Myocyte (in vitro differentiated cells): ENCODE data around the gene DOK5. TPM values are rescaled to one million over a fixed set of nuclear protein-coding genes. Genes with fewer than 3 reads are reported as not detected.
"Not testable (repeated sequence)": the region's sequence is repeated elsewhere in the genome, so short reads cannot be mapped to it uniquely, and the experiment has no call there.

Experiments used
- DNase-seq: peaks from one replicate; pipeline ENCODE4 v3.0.0-alpha.2; 2012; ENCODE audit warnings: low read depth
- total RNA-seq: library from RNA; depleted of rRNA; stranded (reverse); fragments of >200 nt; gene quantifications from 2 replicates; pipeline ENCODE4 v1.2.3, GENCODE V29; 2014

Gene DOK5
- total RNA-seq, 1 donor from 2014 or later = 0.96 TPM

DNA sequence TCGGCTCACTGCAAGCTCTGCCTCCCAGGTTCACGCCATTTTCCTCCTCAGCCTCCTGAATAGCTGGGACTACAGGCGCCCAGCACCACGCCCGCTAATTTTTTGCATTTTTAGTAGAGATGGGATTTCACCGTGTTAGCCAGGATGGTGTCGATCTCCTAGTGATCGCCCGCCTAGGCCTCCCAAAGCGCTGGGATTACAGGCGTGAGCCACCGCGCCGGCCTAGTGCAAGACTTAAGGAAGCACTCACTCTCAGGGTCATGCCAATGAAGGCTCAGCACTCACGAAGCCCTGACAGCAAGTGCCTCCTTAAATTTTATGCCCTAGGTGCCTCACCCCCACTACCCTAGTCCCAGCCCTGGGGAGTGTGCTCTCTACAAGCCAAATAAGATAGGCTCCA lies 4.7 kb upstream of the DOK5 start:
- DNase-seq = no peak

DNA sequence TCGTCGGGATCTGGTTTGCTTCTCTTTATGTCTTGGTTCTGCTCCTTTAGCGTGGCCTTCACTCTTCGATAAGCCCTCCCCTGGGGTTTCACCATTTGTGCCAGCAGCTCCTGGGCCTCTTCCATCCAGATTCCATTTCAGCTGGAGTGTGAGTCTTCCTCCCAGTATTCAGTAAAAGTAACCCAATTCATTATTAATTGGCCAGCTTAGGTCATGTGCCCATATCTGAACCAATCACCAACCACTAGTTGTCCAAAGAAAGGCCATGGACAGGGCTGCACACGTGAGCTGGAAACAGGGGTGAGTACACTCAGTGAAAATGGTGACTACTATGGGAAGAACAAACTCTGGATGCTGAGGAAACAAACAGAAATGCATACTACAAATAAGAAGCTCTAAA lies 2.8 kb upstream of the DOK5 start:
- DNase-seq = no peak

- no peak for DNase-seq
Measured at GRCh38 chr20:54473340-54473739, 2.1 kb upstream of the DOK5 start.

GRCh38 chr20:54474046-54474445 lies 1.3 kb upstream of the DOK5 start:
- DNase-seq = no peak

DNA sequence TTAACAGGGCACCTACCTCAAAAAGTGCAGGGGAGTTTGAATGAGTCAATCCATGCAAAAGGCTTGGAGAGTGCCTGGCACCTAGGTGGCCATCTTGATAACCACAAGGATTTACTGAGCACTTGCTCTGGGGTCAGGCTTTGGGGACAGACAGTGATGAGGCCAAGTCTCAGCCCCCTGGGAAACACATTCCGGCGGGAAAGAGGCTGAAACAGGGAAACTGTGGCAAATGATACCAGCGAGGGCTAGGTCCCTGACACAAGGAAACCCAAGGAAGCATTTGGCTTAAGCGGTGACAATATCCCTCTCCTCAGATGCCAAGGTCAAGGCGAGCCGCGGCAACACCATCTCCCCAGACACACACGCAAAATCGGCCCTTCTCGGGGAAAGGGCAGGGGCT lies 527 bp upstream of the DOK5 start:
- no peak for DNase-seq

- no peak for DNase-seq
Measured at GRCh38 chr20:54476169-54477009, 996 bp downstream of the DOK5 start.

DNA sequence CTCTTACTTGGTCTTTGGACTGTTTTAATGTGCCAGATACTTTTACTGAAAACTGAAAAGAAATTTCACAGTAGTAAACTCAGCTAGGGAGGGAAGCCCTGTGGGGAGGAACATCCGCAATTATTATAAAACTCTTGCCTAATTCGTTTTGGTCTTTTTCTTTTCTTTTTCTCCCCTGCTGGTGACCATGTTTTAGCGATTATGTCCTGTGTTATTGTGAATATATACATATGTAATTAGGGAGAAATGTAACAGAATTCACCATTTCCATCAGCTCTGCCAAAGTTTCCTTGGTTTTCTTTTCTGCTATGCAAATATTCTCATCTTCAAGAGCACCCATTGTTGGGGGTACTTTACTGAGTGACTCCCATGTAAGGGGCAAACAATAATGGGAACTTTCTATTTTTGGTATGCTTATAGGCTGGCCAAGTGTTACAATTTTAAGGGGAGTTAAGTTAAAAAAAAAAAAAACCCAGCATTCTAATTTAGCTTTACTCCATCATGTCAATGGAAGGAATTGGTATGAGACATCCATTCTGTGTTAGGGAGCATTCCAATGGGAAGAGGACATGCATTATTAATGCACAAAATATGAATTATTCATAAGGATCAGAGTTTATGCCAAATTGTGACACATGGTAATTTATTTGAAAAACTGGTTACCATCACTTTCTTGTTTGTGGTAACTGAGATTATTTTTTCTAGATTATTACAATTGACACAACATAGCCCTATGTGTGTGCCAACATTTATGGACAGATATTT lies 2.0 kb downstream of the DOK5 start:
- no peak for DNase-seq

DNA sequence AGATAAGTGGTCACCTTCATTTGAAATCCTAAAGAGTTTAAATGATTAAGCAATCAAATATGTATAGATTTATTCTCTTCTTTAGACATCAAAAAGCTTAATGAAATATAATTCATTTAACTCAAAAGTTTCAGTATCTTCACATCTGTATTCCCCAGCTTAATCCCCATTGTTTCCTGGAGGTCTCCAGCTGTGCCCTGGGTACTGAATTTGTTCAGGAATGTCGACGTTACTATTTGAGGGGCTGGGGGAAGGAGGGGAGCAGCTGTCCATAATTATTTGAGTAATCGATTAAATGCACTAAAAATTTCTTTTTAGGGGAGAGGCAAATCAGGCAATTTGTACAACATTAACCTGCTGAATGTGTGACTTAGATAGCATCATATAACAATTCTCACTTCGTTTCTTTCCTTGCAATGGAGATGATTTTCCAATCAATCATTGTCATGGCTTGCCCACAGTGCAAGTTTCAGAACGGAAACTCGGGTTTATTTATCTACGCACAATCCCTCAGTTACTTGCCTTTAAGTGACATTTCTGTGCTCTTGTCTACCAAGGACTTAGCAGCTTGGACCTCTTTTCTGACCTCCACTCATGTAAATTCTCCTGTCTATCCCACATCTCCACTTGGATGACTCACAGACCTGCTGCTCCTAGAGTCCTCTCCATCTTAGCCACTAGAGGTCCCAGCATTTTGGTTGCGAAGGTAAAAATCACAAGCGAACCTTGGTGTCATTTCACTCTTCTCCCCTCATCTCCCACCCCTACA lies 3.9 kb downstream of the DOK5 start:
- no peak for DNase-seq

GRCh38 chr20:54479937-54480336 lies 4.5 kb downstream of the DOK5 start:
- DNase-seq = not testable (repeated sequence)

GRCh38 chr20:54481442-54481841 lies 6.0 kb downstream of the DOK5 start:
- DNase-seq = no peak

DNA sequence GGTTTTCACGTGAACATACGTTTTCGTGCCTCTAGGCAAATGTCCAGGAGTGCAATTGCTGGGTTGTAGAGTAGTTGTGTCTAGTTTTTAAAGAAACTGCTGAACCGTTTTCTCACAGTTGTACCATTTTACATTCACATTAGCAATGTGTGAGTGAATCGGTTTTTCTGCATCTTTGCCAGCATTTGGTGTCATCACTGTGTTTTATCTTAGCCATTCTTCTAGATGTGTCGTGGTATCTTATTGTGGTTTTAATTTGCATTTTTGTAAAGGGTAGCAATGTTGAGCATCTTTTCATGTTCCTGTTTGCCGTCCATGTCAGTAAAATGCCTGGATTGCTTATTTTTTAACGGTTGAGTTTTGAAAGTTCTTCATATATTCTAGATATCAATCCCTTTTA lies 10.2 kb downstream of the DOK5 start:
- DNase-seq = no peak

DNA sequence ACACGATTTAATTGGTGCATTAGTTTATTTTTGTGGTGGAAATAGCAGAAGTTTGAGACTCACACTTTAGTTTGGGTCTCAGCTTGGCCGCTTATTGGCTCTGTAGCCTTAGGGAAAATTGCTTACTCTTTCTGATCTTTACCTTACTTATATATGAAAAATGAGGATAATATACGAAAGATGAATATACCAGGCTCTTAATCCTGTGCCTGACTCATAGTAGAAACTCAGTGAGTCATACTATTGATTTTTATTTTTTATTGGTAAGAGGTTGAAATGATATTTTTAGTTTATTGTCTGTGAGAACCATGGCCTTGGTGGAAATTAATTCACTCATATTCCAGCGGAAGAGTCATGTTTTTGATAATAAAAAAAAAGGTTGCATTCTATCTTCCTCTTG lies 11.2 kb downstream of the DOK5 start:
- DNase-seq = no peak

DNA sequence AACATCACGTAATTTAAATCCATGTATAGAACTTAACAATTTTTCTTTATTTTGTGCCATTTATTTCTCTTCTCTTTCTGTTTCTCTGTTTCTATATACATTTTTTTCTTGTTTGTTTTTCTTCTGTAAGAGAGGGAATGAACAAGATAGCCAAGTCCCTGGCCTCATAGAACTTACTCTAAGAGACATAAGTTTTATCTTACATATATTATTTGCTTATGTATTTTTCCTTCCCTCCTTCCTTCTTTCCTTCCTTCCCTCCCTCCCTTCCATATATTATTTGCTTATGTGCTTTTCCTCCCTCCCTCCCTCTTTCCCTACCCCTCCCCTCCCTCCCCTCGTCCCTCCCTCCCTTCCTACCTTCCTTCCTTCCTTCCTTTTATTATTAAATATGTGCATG lies 13.0 kb downstream of the DOK5 start:
- no peak for DNase-seq

GRCh38 chr20:54491506-54491905 lies 16.1 kb downstream of the DOK5 start:
- no peak for DNase-seq

DNA sequence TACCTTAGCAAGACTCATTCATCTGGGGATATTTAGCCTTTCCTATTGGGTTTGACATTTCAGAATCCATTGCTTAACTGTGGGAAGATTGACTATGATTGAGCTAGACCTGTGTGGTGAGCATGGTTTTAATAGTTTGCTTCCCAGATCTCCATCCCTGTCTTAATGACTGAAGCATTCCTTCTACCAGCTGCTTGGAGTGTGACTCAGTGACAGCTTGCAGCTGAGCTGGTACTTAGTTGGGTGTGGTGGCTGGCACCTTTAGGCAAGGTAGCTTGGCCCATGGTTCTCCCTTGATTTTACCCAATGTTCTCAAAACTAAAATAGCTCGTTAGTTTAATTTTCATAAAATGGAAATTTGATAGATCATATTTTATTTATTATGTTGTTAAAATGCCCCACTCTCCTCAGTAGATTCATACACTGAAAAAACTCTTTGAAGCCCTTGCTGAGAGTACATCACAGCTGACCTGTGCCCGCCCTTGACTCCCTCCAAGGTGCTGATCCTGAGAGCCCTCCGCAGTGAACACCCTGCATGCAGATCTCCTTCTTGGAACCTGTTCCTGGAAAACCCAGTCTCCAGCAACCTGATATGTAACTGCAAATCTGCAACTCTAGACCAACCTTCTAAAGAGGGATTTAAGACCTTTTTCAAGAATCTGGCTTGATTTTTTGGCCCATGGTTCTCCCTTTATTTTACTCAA lies 19.1 kb downstream of the DOK5 start:
- DNase-seq = no peak

GRCh38 chr20:54497931-54498718 lies 22.7 kb downstream of the DOK5 start:
- no peak for DNase-seq

GRCh38 chr20:54499111-54499510 lies 23.7 kb downstream of the DOK5 start:
- DNase-seq = no peak

DNA sequence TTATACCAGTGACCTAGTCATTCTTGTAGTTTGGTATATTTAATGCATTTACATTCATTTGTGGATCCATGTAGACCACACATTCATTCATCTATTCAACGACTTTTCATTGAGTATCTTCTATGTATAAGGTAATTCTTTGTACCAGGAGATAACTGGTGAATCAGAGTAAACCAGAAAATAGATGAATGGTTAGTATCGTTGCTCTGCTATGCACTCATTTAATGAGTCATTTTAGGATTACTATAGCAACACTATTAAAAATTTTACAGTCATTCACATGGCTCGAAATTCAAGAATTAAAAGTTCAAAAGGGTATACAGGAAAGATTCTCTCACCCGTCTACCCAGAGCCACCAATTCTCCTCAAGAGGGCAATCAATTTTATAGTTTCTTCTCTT lies 26.8 kb downstream of the DOK5 start:
- DNase-seq = no peak

GRCh38 chr20:54506643-54507042 lies 31.2 kb downstream of the DOK5 start:
- DNase-seq = no peak

- no peak for DNase-seq
Measured at GRCh38 chr20:54510541-54511129, 35.2 kb downstream of the DOK5 start.
